ENCODE data around the gene PIK3R1. TPM values are rescaled to one million over a fixed set of nuclear protein-coding genes. Genes with fewer than 3 reads are reported as not detected.

Gene PIK3R1
- total and polyA plus RNA-seq, 9 donors = 44.2 to 68.7 (median 58.0) TPM

- peak; percentile 60 for DNase-seq
- peak overlapping the region; percentile 26 for H3K27ac ChIP-seq (ENCODE audit: low read length)
- no peak overlapping the region for H3K4me3 ChIP-seq (ENCODE audit: low read length)
- H3K27me3 ChIP-seq (ENCODE audit: control insufficient read depth, insufficient read depth, low read length) = no peaks in the 10 kb centered on the region
- H3K36me3 ChIP-seq (ENCODE audit: control insufficient read depth, insufficient read depth, low read length) = peaks cover 3% of the 10 kb centered on the region
- no peaks in the 10 kb centered on the region for H3K9me3 ChIP-seq (replicated peaks; ENCODE audit: control insufficient read depth, low read depth, low read length)
- H3K4me1 ChIP-seq (ENCODE audit: control insufficient read depth, insufficient read depth, low read length) = peaks cover 27% of the 10 kb centered on the region
- WGBS (ENCODE audit: insufficient coverage) = no CpG with 5 or more reads among the region's 6 CpGs
Measured at GRCh38 chr5:68255305-68256120, 40.0 kb downstream of the PIK3R1 start.

- Histone ChIP-seq H3K4me1 (ENCODE audit: control insufficient read depth, insufficient read depth, low read length) (peaks cover 16% of the 10 kb centered on the region), H3K27me3 (ENCODE audit: control insufficient read depth, insufficient read depth, low read length) (no peaks in the 10 kb centered on the region), H3K27ac (ENCODE audit: low read length) (no peak overlapping the region), H3K36me3 (ENCODE audit: control insufficient read depth, insufficient read depth, low read length) (no peaks in the 10 kb centered on the region), H3K9me3 (replicated peaks; ENCODE audit: control insufficient read depth, low read depth, low read length) (no peaks in the 10 kb centered on the region), H3K4me3 (ENCODE audit: low read length) (no peak overlapping the region)
- no peak for DNase-seq
- WGBS (ENCODE audit: insufficient coverage) = no CpG with 5 or more reads among the region's 3 CpGs
Measured at GRCh38 chr5:68257210-68257609, 41.7 kb downstream of the PIK3R1 start.

- no peaks in the 10 kb centered on the region for H3K27me3 ChIP-seq (ENCODE audit: control insufficient read depth, insufficient read depth, low read length)
- DNase-seq = no peak
- peaks cover 13% of the 10 kb centered on the region for H3K4me1 ChIP-seq (ENCODE audit: control insufficient read depth, insufficient read depth, low read length)
- 86% methylated on average over 2 of the region's 4 CpGs for WGBS (ENCODE audit: insufficient coverage)
- H3K27ac ChIP-seq (ENCODE audit: low read length) = no peak overlapping the region
- no peak overlapping the region for H3K4me3 ChIP-seq (ENCODE audit: low read length)
- no peaks in the 10 kb centered on the region for H3K9me3 ChIP-seq (replicated peaks; ENCODE audit: control insufficient read depth, low read depth, low read length)
- H3K36me3 ChIP-seq (ENCODE audit: control insufficient read depth, insufficient read depth, low read length) = no peaks in the 10 kb centered on the region
Measured at GRCh38 chr5:68258531-68258930, 43.0 kb downstream of the PIK3R1 start.

- Histone ChIP-seq H3K27me3 (ENCODE audit: control insufficient read depth, insufficient read depth, low read length) (no peaks in the 10 kb centered on the region), H3K27ac (ENCODE audit: low read length) (no peak overlapping the region), H3K4me3 (ENCODE audit: low read length) (no peak overlapping the region), H3K4me1 (ENCODE audit: control insufficient read depth, insufficient read depth, low read length) (peaks cover 15% of the 10 kb centered on the region), H3K9me3 (replicated peaks; ENCODE audit: control insufficient read depth, low read depth, low read length) (no peaks in the 10 kb centered on the region), H3K36me3 (ENCODE audit: control insufficient read depth, insufficient read depth, low read length) (peaks cover 2% of the 10 kb centered on the region)
- WGBS (ENCODE audit: insufficient coverage) = no CpG with 5 or more reads among the region's 2 CpGs
- no peak for DNase-seq
Measured at GRCh38 chr5:68259700-68260099, 44.1 kb downstream of the PIK3R1 start.

- Histone ChIP-seq H3K4me1 (ENCODE audit: control insufficient read depth, insufficient read depth, low read length) (peaks cover 21% of the 10 kb centered on the region), H3K27ac (ENCODE audit: low read length) (no peak overlapping the region)
- WGBS (ENCODE audit: insufficient coverage) = 57% methylated on average over 1 of the region's 3 CpGs
Measured at GRCh38 chr5:68260467-68260866, 44.9 kb downstream of the PIK3R1 start.

GRCh38 chr5:68261169-68261568 is 45.6 kb downstream of the PIK3R1 start:
- H3K27me3 ChIP-seq (ENCODE audit: control insufficient read depth, insufficient read depth, low read length) = no peaks in the 10 kb centered on the region
- DNase-seq = no peak
- no peak overlapping the region for H3K4me3 ChIP-seq (ENCODE audit: low read length)
- peaks cover 2% of the 10 kb centered on the region for H3K36me3 ChIP-seq (ENCODE audit: control insufficient read depth, insufficient read depth, low read length)
- no peak overlapping the region for H3K27ac ChIP-seq (ENCODE audit: low read length)
- no peaks in the 10 kb centered on the region for H3K9me3 ChIP-seq (replicated peaks; ENCODE audit: control insufficient read depth, low read depth, low read length)
- H3K4me1 ChIP-seq (ENCODE audit: control insufficient read depth, insufficient read depth, low read length) = peaks cover 24% of the 10 kb centered on the region

More at GRCh38 chr5:68260467-68260866, 44.9 kb downstream of the PIK3R1 start:
- Histone ChIP-seq H3K9me3 (replicated peaks; ENCODE audit: control insufficient read depth, low read depth, low read length) (no peaks in the 10 kb centered on the region), H3K27me3 (ENCODE audit: control insufficient read depth, insufficient read depth, low read length) (no peaks in the 10 kb centered on the region), H3K4me3 (ENCODE audit: low read length) (no peak overlapping the region), H3K36me3 (ENCODE audit: control insufficient read depth, insufficient read depth, low read length) (peaks cover 2% of the 10 kb centered on the region)
- no peak for DNase-seq

- H3K4me3 ChIP-seq (ENCODE audit: low read length) = no peak overlapping the region
- peaks cover 24% of the 10 kb centered on the region for H3K4me1 ChIP-seq (ENCODE audit: control insufficient read depth, insufficient read depth, low read length)
- WGBS (ENCODE audit: insufficient coverage) = no CpG with 5 or more reads among the region's 4 CpGs
- H3K27me3 ChIP-seq (ENCODE audit: control insufficient read depth, insufficient read depth, low read length) = no peaks in the 10 kb centered on the region
- H3K9me3 ChIP-seq (replicated peaks; ENCODE audit: control insufficient read depth, low read depth, low read length) = no peaks in the 10 kb centered on the region
- peak; percentile 80 for DNase-seq
- peak overlapping the region; percentile 25 for H3K27ac ChIP-seq (ENCODE audit: low read length)
- peaks cover 2% of the 10 kb centered on the region for H3K36me3 ChIP-seq (ENCODE audit: control insufficient read depth, insufficient read depth, low read length)
Measured at GRCh38 chr5:68261569-68262065, 46.1 kb downstream of the PIK3R1 start.

- Histone ChIP-seq H3K36me3 (ENCODE audit: control insufficient read depth, insufficient read depth, low read length) (peaks cover 2% of the 10 kb centered on the region), H3K4me1 (ENCODE audit: control insufficient read depth, insufficient read depth, low read length) (peaks cover 14% of the 10 kb centered on the region), H3K9me3 (replicated peaks; ENCODE audit: control insufficient read depth, low read depth, low read length) (no peaks in the 10 kb centered on the region), H3K4me3 (ENCODE audit: low read length) (no peak overlapping the region), H3K27ac (ENCODE audit: low read length) (no peak overlapping the region), H3K27me3 (ENCODE audit: control insufficient read depth, insufficient read depth, low read length) (no peaks in the 10 kb centered on the region)
- WGBS (ENCODE audit: insufficient coverage) = 79% methylated on average over 5 of the region's 10 CpGs
- DNase-seq = peak; percentile 63
Measured at GRCh38 chr5:68264024-68264956, 48.7 kb downstream of the PIK3R1 start.

- no CpG with 5 or more reads among the region's 2 CpGs for WGBS (ENCODE audit: insufficient coverage)
- Histone ChIP-seq H3K4me3 (ENCODE audit: low read length) (no peak overlapping the region), H3K27me3 (ENCODE audit: control insufficient read depth, insufficient read depth, low read length) (no peaks in the 10 kb centered on the region), H3K36me3 (ENCODE audit: control insufficient read depth, insufficient read depth, low read length) (peaks cover 2% of the 10 kb centered on the region), H3K4me1 (ENCODE audit: control insufficient read depth, insufficient read depth, low read length) (peaks cover 14% of the 10 kb centered on the region), H3K27ac (ENCODE audit: low read length) (no peak overlapping the region), H3K9me3 (replicated peaks; ENCODE audit: control insufficient read depth, low read depth, low read length) (no peaks in the 10 kb centered on the region)
- DNase-seq = no peak
Measured at GRCh38 chr5:68265347-68265746, 49.8 kb downstream of the PIK3R1 start.

GRCh38 chr5:68265822-68266395 is 50.4 kb downstream of the PIK3R1 start:
- H3K36me3 ChIP-seq (ENCODE audit: control insufficient read depth, insufficient read depth, low read length) = peaks cover 2% of the 10 kb centered on the region
- peak overlapping the region; percentile 3 for H3K27ac ChIP-seq (ENCODE audit: low read length)
- H3K4me1 ChIP-seq (ENCODE audit: control insufficient read depth, insufficient read depth, low read length) = peaks cover 14% of the 10 kb centered on the region
- no peaks in the 10 kb centered on the region for H3K9me3 ChIP-seq (replicated peaks; ENCODE audit: control insufficient read depth, low read depth, low read length)
- no peak overlapping the region for H3K4me3 ChIP-seq (ENCODE audit: low read length)
- 50% methylated on average over 1 of the region's 3 CpGs for WGBS (ENCODE audit: insufficient coverage)
- no peaks in the 10 kb centered on the region for H3K27me3 ChIP-seq (ENCODE audit: control insufficient read depth, insufficient read depth, low read length)
- peak; percentile 58 for DNase-seq

All from muscle of leg (tissue), 11 donors.